Measurements from ENCODE around the gene ZNF502.

DNA sequence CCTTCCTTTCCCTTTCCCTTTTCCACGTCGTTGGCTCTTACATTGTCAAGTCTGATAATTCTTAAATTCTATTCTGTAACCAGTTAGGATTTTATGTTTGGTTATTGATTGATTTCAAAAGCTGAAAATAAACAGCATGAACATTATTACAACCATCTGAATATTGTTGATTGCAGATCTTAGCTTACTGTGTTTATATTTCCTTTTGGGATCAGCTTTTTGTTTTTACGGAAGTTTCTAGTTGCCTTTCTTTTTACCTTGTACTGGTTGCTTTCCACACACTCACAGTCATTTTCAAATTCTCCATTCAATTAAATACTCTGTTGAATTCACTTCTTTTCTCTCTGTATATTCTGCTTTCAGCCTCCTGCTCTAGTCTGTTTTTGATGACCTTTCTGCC lies 47.3 kb upstream of the ZNF502 start:
- TF ChIP-seq, protein P1, sequence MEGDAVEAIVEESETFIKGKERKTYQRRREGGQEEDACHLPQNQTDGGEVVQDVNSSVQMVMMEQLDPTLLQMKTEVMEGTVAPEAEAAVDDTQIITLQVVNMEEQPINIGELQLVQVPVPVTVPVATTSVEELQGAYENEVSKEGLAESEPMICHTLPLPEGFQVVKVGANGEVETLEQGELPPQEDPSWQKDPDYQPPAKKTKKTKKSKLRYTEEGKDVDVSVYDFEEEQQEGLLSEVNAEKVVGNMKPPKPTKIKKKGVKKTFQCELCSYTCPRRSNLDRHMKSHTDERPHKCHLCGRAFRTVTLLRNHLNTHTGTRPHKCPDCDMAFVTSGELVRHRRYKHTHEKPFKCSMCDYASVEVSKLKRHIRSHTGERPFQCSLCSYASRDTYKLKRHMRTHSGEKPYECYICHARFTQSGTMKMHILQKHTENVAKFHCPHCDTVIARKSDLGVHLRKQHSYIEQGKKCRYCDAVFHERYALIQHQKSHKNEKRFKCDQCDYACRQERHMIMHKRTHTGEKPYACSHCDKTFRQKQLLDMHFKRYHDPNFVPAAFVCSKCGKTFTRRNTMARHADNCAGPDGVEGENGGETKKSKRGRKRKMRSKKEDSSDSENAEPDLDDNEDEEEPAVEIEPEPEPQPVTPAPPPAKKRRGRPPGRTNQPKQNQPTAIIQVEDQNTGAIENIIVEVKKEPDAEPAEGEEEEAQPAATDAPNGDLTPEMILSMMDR (conservative IDR thresholded peaks at IDR 0.05), result no peak
- no peak for TF ChIP-seq EZH2 (IDR thresholded peaks at IDR 0.05; ENCODE audit: low read depth)
